A549 treated with AZD9567 at 1 μM for 4 hours (cell line): ENCODE measurements around the gene RAB11B. TPM values are rescaled to one million over a fixed set of nuclear protein-coding genes. Genes with fewer than 3 reads are reported as not detected.

Source experiments
- total RNA-seq: library from RNA; stranded (reverse); fragments of 200-300 nt; extraction: Qiagen RNA extraction; gene quantifications from 5 replicates; pipeline ENCODE4 v1.2.3, GENCODE V29; 2022; ENCODE audit not compliant: insufficient read depth

Gene RAB11B
- 88.3 to 99.9 TPM (median 96.1 TPM) in 5 replicates for total RNA-seq

GRCh38 chr19:8389891-8390616 lies at the start of gene RAB11B:
Gene RAB11B, plus strand, starts transcription at chr19:8390360. Its CDS starts 57 bp downstream, at chr19:8390417.

DNA sequence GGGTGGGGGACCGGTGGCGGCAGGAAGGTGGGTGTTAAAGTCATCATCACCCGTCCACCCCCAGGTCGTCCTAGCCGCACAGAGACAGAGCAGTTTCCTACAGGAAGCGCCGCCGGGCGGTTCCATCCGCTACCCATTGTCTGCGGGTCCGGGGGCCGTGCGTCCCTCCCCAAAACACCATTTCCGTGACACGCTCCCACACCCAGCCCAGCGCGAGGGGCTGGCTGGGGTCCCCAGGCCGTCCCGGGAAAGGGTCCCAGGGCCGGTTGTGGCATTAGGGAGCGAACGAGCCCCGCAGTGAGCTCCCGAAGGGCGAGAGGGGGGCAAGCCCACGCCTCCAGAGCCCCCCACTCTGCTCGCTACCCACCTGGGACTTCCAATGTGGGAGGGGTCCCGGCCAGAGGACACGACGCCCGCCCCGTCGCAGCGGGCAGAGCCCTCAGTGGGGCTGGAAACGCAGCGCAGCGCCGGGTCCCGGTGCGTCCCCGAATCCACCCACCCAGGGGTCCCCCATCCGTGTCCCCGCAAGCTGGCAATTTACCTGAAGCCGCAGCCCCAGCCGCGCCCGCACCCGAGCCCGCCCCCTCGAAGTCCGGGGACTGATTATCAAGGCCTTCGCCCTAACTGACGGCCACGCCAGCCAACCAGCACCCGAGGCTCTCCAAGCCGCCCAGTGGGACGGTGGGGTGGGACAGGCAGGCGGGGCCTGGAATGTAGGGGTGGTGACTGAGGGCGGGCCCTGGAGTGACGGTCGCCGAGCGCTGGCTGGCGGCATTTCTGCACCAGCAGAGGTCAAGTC lies 47.3 kb upstream of the RAB11B start, which contains the start of gene KANK3:
Gene KANK3 (minus strand): TSS at position 579 of the 799 bp plus-strand sequence. CDS start 5,434 bp downstream, outside the sequence.

GRCh38 chr19:8363803-8364771 lies 26.1 kb upstream of the RAB11B start, which contains the start of gene ANGPTL4:
Gene ANGPTL4, plus strand, starts transcription at chr19:8364155. Its CDS starts 167 bp downstream, at chr19:8364322.

GRCh38 chr19:8412783-8413628 lies 22.8 kb downstream of the RAB11B start, which contains the start of gene MARCHF2:
Gene MARCHF2, plus strand, starts transcription at chr19:8413305. Its CDS starts 8,536 bp downstream, at chr19:8421841.

DNA sequence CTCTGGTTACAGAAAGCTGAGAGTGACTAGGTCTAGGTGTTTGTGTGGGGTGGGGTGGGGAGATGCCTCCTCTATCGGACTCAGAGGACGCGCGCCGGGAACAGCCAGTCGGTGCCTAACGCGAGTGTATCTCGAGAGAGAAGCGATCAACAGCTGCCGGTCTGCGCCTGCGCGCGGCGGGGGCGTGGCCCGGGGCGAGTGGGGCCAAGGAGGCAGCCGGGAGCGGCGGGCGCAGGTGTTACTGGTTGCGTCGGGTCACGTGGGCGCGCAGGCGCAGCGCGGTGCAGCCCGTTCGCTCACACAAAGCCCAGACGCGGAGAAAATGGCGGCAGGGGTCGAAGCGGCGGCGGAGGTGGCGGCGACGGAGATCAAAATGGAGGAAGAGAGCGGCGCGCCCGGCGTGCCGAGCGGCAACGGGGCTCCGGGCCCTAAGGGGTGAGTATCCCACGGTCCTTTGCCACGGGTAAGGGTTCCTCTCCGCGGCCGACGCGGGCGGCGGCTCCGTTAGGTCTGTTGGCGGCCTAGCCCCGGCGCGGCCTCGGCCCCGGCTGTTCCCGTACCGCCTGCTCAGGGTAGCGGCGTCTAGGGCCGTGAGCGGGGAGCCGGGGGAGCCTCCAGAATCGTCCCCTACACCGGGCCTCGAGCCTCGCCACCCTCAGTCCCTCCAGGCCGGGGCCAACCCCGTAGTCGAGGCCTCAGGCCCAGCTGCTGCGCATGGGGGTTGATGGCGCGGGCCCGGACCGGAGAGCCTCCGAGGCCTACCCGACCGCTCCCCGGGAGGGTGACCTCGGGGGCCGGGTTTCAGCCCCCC lies 54.7 kb downstream of the RAB11B start, which contains the start of gene HNRNPM:
Gene HNRNPM (plus strand): TSS at position 299 of the 811 bp plus-strand sequence. CDS start 24 bp downstream, at position 323.

Other genes starting within 250 kb of the RAB11B start
- gene FBN3, start 240.8 kb upstream of the RAB11B start, total RNA-seq, result 0.01 TPM in 1 of 5 replicates, not detected in the others
- 3.2 to 8.0 TPM (median 3.4 TPM) in 5 replicates for gene CERS4, start 181.0 kb upstream of the RAB11B start, total RNA-seq
- 73.5 to 106 TPM (median 98.3 TPM) in 5 replicates for gene CD320, start 82.0 kb upstream of the RAB11B start, total RNA-seq
- gene NDUFA7, start 69.0 kb upstream of the RAB11B start, total RNA-seq, result 24.8 to 95.6 TPM (median 93.0 TPM) in 5 replicates
- 307 to 974 TPM (median 895 TPM) in 5 replicates for gene RPS28, start 68.9 kb upstream of the RAB11B start, total RNA-seq
- 5.6 to 6.6 TPM (median 5.9 TPM) in 5 replicates for gene KANK3, start 47.1 kb upstream of the RAB11B start, total RNA-seq
- 492 to 643 TPM (median 599 TPM) in 5 replicates for gene ANGPTL4, start 26.2 kb upstream of the RAB11B start, total RNA-seq
- 11.7 to 22.2 TPM (median 20.8 TPM) in 5 replicates for gene MARCHF2, start 22.9 kb downstream of the RAB11B start, total RNA-seq
- 215 to 262 TPM (median 231 TPM) in 5 replicates for gene HNRNPM, start 54.6 kb downstream of the RAB11B start, total RNA-seq
- 0.16 to 0.19 TPM (median 0.16 TPM) in 4 of 5 replicates, not detected in the other for gene PRAM1, start 112.3 kb downstream of the RAB11B start, total RNA-seq
- gene ZNF414, start 123.8 kb downstream of the RAB11B start, total RNA-seq, result 15.6 to 18.2 TPM (median 16.8 TPM) in 5 replicates
- 0.21 to 0.42 TPM (median 0.33 TPM) in 4 of 5 replicates, not detected in the other for gene MYO1F, start 187.1 kb downstream of the RAB11B start, total RNA-seq
- gene ADAMTS10, start 220.4 kb downstream of the RAB11B start, total RNA-seq, result 9.9 to 14.7 TPM (median 13.2 TPM) in 5 replicates
- gene NFILZ, start 240.3 kb downstream of the RAB11B start, total RNA-seq, result not detected in 5 replicates